GM21825 (cell line): ENCODE measurements around the gene COLEC12.
"Not testable (repeated sequence)": the region's sequence is repeated elsewhere in the genome, so short reads cannot be mapped to it uniquely, and the experiment has no call there.

Experiments used
- ATAC-seq: cut with Tn5 transposase; IDR thresholded peaks from one replicate; pipeline ENCODE4 v1.9.1; 2021; ENCODE audit warnings: mild to moderate bottlenecking, moderate library complexity; ENCODE audit not compliant: unreplicated experiment

The COLEC12 gene

GRCh38 chr18:415617-416612 lies 84.6 kb downstream of the COLEC12 start:
- no peak for ATAC-seq

GRCh38 chr18:415047-415446 lies 85.5 kb downstream of the COLEC12 start:
- no peak for ATAC-seq

GRCh38 chr18:413233-413632 lies 87.3 kb downstream of the COLEC12 start:
- ATAC-seq: no peak

DNA sequence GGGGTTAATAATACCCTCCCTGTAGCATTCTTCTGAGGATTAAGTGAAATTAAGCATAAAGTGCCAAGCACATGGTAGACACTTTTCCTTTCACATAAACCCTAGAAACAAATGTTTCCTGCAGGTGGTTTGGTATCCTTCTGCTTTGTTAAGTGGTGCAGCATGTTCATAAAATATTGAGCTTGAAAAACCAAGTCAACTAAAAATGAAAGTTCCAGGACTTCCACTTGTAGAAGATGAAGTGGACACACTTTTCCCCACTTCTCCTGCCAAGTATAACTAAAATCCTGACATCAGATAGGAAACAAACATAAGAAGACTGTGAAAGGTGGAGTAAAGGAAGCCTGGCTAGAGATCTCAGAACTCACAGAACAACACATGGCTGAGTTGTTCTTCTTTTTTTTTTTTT lies 90.5 kb downstream of the COLEC12 start:
- no peak for ATAC-seq

DNA sequence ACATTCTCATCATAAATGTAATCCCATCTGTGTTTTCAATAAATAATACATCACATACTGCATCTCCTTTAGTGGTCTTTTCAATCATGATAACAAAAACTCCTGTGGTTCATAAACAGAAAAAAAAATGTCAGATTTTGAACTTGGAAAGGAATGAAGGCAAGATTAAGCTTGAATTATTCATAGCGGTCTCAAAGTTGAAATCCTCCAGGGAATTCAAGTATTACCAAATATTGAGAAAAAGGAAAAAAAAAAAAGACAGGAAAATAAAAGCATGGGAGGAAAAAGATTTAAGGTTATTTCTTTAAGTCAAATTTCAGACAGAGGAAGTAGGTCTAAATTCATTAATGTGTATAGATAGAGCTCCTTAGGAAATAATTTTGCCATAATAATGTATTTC lies 92.1 kb downstream of the COLEC12 start:
- ATAC-seq: no peak

- ATAC-seq: no peak
Measured at GRCh38 chr18:407626-408224, 92.8 kb downstream of the COLEC12 start.

DNA sequence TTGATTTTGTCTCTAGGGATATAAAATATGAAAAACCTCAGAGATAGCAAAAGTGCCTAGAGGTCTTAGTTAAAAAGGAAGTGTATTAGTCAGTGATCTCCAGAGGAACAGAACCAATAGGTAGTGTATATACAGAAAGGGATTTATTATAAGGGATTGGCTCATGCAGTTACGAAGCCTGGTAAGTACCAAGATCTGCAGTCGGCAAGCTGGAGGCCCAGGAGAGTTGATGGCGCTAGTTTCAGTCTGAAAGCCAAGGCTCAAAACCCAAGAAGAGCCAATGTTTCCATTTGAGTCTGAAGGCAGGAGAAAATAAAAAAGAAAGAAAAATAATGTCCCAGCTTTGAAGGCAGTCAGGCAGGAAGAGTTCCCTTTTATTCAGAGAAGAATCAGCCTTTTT lies 93.3 kb downstream of the COLEC12 start:
- ATAC-seq: no peak

- ATAC-seq: no peak
Measured at GRCh38 chr18:406677-407076, 93.8 kb downstream of the COLEC12 start.

GRCh38 chr18:405006-405405 lies 95.5 kb downstream of the COLEC12 start:
- ATAC-seq: not testable (repeated sequence)

- no peak for ATAC-seq
Measured at GRCh38 chr18:404061-404636, 96.4 kb downstream of the COLEC12 start.

- no peak for ATAC-seq
Measured at GRCh38 chr18:402129-402528, 98.4 kb downstream of the COLEC12 start.

- no peak for ATAC-seq
Measured at GRCh38 chr18:400456-400855, 100.0 kb downstream of the COLEC12 start.

- ATAC-seq: no peak
Measured at GRCh38 chr18:399631-400135, 100.8 kb downstream of the COLEC12 start.

DNA sequence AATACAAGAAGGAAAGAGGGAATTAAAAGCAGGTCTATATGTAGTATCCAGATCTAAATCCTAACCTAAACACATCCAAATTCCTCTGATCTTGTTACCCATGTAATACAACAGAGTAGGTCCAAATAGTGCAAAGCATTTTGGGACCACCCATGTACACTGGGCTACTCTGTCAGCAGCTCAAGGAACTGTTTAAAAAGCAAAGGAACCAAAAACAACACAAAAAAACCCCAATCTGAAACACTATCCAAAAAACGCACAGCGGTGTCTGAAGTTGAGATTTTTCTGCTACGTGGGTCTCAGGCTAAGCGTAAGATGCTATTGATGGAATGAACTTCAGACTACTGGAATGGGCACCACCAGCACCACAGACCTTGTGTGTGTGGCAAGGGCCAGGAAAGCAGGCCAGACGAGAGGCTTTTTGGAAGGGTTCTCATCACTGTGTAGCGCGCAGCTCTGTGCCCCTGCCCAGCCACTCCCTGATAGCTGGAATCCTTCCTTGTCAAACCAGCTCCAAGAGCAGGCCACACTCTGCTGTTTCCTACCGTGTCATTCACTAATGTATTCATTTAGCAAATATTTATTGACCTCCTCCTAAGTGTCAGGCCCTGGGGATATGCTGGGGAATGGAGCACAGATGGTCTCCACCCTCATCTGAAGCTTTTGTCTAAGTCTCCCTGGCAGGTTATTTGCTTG lies 101.4 kb downstream of the COLEC12 start:
- ATAC-seq: no peak

- ATAC-seq: no peak
Measured at GRCh38 chr18:396556-396955, 103.9 kb downstream of the COLEC12 start.

GRCh38 chr18:396251-396555 lies 104.3 kb downstream of the COLEC12 start:
- ATAC-seq: no peak

- ATAC-seq: no peak
Measured at GRCh38 chr18:395456-396250, 104.8 kb downstream of the COLEC12 start.

DNA sequence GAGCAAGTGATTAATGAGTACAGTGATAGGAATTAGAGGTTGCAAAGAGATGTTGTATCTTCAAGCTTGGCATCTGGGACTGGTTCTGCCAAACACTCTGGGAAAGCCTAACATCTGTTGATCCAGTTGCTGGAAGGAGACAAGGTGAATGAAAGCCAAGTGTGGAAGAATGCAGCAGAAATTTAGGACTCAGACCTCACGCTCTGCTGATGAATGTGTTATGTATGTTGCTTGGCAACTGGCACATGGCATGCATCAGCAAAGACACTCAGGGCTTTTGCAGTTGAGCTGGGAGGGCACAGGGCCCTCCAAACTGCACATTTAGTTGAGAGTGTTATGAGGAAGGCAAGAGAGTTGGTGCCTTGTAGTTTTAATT lies 105.5 kb downstream of the COLEC12 start:
- ATAC-seq: no peak

DNA sequence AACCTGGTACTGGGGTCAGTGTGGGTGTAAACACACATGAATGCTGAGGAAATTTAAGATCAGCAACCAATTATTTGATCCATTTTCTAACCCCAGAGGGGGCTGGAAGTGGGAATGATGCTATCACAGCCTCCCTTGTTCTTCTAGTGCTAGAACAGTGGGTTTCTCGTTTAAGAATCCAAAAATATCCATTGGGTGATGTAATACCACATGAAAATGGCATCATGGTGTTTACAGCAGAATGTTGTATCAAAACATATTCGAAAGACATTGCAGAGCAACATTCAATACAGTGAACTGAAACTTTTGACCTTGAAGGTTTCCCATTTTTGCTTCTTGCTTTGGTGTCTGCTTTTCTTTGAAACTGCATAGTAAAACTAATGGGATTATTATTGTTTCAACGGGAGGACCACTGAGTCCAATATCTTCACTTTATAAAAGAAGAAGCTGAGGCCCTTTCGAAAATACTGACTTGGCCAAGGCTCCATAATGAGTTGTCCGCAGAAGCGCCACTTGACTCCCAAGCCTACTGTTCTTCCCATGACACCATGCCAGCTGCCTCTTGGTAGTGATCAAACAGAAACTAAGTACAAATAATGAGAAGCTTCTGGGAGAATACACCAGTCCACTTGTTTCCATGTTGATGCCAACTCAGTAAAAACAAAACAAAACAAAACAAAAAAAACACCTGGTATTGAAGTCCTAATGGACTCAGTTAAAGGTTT lies 106.1 kb downstream of the COLEC12 start:
- ATAC-seq: no peak

DNA sequence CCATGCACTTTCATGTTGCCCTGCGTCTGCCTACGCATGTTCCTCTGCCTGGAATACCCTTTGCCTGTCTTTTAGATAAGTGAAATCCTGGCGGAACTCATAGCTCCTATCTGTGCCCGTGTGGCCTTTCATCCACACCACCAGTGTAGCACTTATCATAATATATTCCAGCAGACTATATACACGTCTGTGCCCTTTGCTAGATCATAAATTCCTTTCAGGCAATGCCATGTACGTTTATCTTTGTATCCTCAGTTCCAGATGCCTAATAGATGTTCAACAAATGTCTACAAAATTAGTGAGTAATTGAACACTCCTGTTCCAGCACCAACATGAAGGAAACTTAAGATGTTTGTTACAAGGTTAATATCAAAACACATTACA lies 106.9 kb downstream of the COLEC12 start:
- ATAC-seq: no peak
